B cell (primary cell): ENCODE data around the gene CDK18. TPM values are rescaled to one million over a fixed set of nuclear protein-coding genes. Genes with fewer than 3 reads are reported as not detected.

Experiments used
- ATAC-seq: fragments of 200-7000 bp; cut with Tn5 transposase; one replicate; pipeline ENCODE4 v1.10.0; 2021; ENCODE audit warnings: low read depth, mild to moderate bottlenecking, moderate number of reproducible peaks, moderate library complexity
- CTCF ChIA-PET: fragments of 350-600 bp; sonication (Branson Sonifier 250); formaldehyde crosslinking; loops from one replicate; lab custom pipeline; 2021; ENCODE audit warnings: antibody characterized with exemption, inconsistent platforms; lab: Charles Lee
- POLR2A ChIA-PET: fragments of 350-600 bp; sonication (Branson Sonifier 250); formaldehyde crosslinking; loops from one replicate; lab custom pipeline; 2021; ENCODE audit warnings: antibody characterized with exemption; lab: Charles Lee
- DNase-seq: peaks from one replicate; pipeline ENCODE4 v3.0.0; 2013
- H2AFZ ChIP-seq: 2 replicates; pipeline ENCODE4 v1.6.1; 2012; ENCODE audit warnings: mild to moderate bottlenecking, low read depth, low read length; ENCODE audit not compliant: insufficient read depth, poor library complexity, severe bottlenecking
- H3K27ac ChIP-seq, 2 donors: 1 replicate in 1 of 2; 2 replicates in 1 of 2; pipeline ENCODE4 v1.5.1; 2012 to 2013; ENCODE audit warnings: low read length in 2 of 2, mild to moderate bottlenecking in 2 of 2, moderate library complexity in 1 of 2
- H3K27me3 ChIP-seq, 4 experiments: fragments of 200-600 bp in 1 of 4; sonication (generic) in 1 of 4; replicated peaks in 1 of 4; 1 replicate in 2 of 4; 2 replicates in 2 of 4; pipeline versions ENCODE4 v1.6.1 to v1.7.0; 2013 to 2016; ENCODE audit warnings: low read length in 3 of 4, mild to moderate bottlenecking in 2 of 4, mixed read lengths in 1 of 4, moderate library complexity in 1 of 4; ENCODE audit not compliant: insufficient read depth in 4 of 4, control insufficient read depth in 3 of 4; ENCODE audit errors: control extremely low read depth in 1 of 4
- H3K36me3 ChIP-seq, 2 experiments: replicated peaks in 1 of 2; 1 replicate in 1 of 2; 2 replicates in 1 of 2; pipeline versions ENCODE4 v1.6.1 to v1.7.1; 2013; ENCODE audit warnings: low read length in 1 of 2; ENCODE audit not compliant: insufficient read depth in 2 of 2, control insufficient read depth in 1 of 2; ENCODE audit errors: control extremely low read depth in 1 of 2, extremely low read depth in 1 of 2
- H3K4me1 ChIP-seq, 2 donors: fragments of 200-600 bp in 1 of 2; sonication (generic) in 1 of 2; 1 replicate in 1 of 2; 2 replicates in 1 of 2; pipeline versions ENCODE4 v1.5.1 to v1.6.1; 2013 to 2017; ENCODE audit warnings: low read length in 2 of 2; ENCODE audit not compliant: control insufficient read depth in 2 of 2, insufficient read depth in 2 of 2
- H3K4me2 ChIP-seq: replicated peaks from 2 replicates; pipeline ENCODE3; 2012; ENCODE audit warnings: mild to moderate bottlenecking, low read depth, low read length; ENCODE audit not compliant: poor library complexity, severe bottlenecking
- H3K4me3 ChIP-seq, 5 experiments: fragments of 200-600 bp in 1 of 5; sonication (generic) in 1 of 5; 1 replicate in 3 of 5; 2 replicates in 2 of 5; pipeline versions ENCODE4 v1.5.1 to v1.7.0; 2011 to 2016; ENCODE audit warnings: low read length in 4 of 5, mild to moderate bottlenecking in 4 of 5, low read depth in 2 of 5, control low read depth in 1 of 5, moderate library complexity in 1 of 5; ENCODE audit not compliant: insufficient read depth in 1 of 5; ENCODE audit errors: control extremely low read depth in 1 of 5, extremely low read depth in 1 of 5
- H3K79me2 ChIP-seq: fragments of 200-600 bp; sonication (generic); one replicate; pipeline ENCODE4 v1.6.0; 2016; ENCODE audit warnings: low read length; ENCODE audit not compliant: control insufficient read depth, insufficient read depth
- H3K9ac ChIP-seq: fragments of 200-600 bp; sonication (generic); 2 replicates; pipeline ENCODE4 v1.6.1; 2017; ENCODE audit warnings: mild to moderate bottlenecking, low read length, moderate library complexity
- H3K9me3 ChIP-seq, 3 donors: one replicate each; pipeline versions ENCODE4 v1.6.1 to v1.7.1; 2013; ENCODE audit warnings: low read length in 2 of 3; ENCODE audit not compliant: control insufficient read depth in 2 of 3, insufficient read depth in 1 of 3; ENCODE audit errors: control extremely low read depth in 1 of 3
- H4K20me1 ChIP-seq: 2 replicates; pipeline ENCODE4 v1.6.0; 2012; ENCODE audit warnings: mild to moderate bottlenecking, low read length; ENCODE audit not compliant: insufficient read depth, control insufficient read depth, poor library complexity, severe bottlenecking
- H3K27ac Mint-ChIP-seq: one replicate; pipeline ENCODE4 v1.8.0; 2021; ENCODE audit warnings: mixed read lengths
- H3K27me3 Mint-ChIP-seq: one replicate; pipeline ENCODE4 v1.8.0; 2021; ENCODE audit warnings: mixed read lengths
- H3K4me1 Mint-ChIP-seq: one replicate; pipeline ENCODE4 v1.8.0; 2021; ENCODE audit warnings: mixed read lengths
- H3K4me3 Mint-ChIP-seq: one replicate; pipeline ENCODE4 v1.8.0; 2021; ENCODE audit warnings: mixed read lengths
- H3K9me3 Mint-ChIP-seq: one replicate; pipeline ENCODE4 v1.8.0; 2022; ENCODE audit warnings: mixed read lengths; ENCODE audit not compliant: insufficient read depth
- EZH2 ChIP-seq: IDR thresholded peaks from 2 replicates; pipeline ENCODE4 v1.6.1; 2012; ENCODE audit warnings: borderline replicate concordance, low read depth, mild to moderate bottlenecking, moderate library complexity, low read length; ENCODE audit not compliant: insufficient read depth, poor library complexity, severe bottlenecking
- WGBS: methylation state at CpG from one replicate; pipeline ENCODE4 v1.1.5; 2013; ENCODE audit warnings: missing lambda C conversion rate; ENCODE audit not compliant: insufficient coverage; 5-methylcytosine and 5-hydroxymethylcytosine counted together
- intact Hi-C: fragments of 100-400 bp; cut with micrococcal nuclease; formaldehyde crosslinking; loops from one replicate; pipeline ENCODE4 v1.10.0; 2022
- polyA plus RNA-seq: library from polyadenylated mRNA; depleted of rRNA; stranded (reverse); fragments of >200 nt; gene quantifications from 2 replicates; pipeline ENCODE4 v1.2.3, GENCODE V29; 2012
- total RNA-seq, 2 donors: library from RNA; stranded (reverse); fragments of 120-200 nt in 1 of 2; gene quantifications; 1 replicate in 1 of 2; 2 replicates in 1 of 2; pipeline versions ENCODE4 v1.2.3 to v1.2.4, GENCODE V29; 2013 to 2022
- TF ChIP-seq, protein P1 (sequence below): fragments of 200-600 bp; IDR thresholded peaks from one replicate; pipeline ENCODE4 v1.8.0; 2022; ENCODE audit warnings: antibody characterized with exemption, mild to moderate bottlenecking

Gene CDK18
- total and polyA plus RNA-seq, 2 donors (not counting 1 experiment from before 2014, with no cell fraction given): 3.8 to 4.7 TPM

DNA sequence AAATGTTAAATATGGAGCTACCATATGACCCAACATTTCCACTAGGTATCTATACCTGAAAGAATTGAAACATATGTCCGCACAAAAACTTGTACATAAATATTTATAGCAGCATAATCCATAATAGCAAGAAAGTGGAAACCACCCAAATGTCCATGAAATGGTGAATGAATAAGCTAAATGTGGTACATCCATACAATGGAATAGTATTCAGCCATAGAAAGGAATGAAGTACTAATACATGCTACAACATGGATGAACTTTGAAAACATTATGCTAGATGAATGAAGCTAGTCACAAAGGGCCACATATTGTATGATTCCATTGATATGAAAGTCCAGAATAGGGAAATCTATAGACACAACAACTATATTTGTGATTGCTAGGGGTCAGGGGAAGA lies 28.6 kb upstream of the CDK18 start:
- Histone ChIP-seq H3K9ac (no peak overlapping the region), H3K27me3 (peaks cover 0 to 24% (median 7%) of the 10 kb centered on the region in 4 experiments), H4K20me1 (no peaks in the 10 kb centered on the region), H2AFZ (no peak overlapping the region), H3K9me3 (peaks cover 0 to 20% (median 17%) of the 10 kb centered on the region in 3 donors), H3K4me3 (no peak overlapping the region), H3K4me1 (peaks cover 12 to 14% of the 10 kb centered on the region in 2 donors), H3K4me2 (no peak overlapping the region), H3K79me2 (no peaks in the 10 kb centered on the region), H3K27ac (no peak overlapping the region), H3K36me3 (no peaks in the 10 kb centered on the region)
- H3K27ac Mint-ChIP-seq: no peak overlapping the region
- ChIA-PET CTCF (interaction anchor here (0.7 to 8.7 kb wide), 7 partner anchors 9 to 202 kb away, joined by 3 to 65 read pairs (median 3); no protein-coding TSS in a partner anchor), POLR2A (no interaction called here)
- peaks cover 7% of the 10 kb centered on the region for H3K9me3 Mint-ChIP-seq
- H3K27me3 Mint-ChIP-seq: peaks cover 34% of the 10 kb centered on the region
- TF ChIP-seq, protein P1, sequence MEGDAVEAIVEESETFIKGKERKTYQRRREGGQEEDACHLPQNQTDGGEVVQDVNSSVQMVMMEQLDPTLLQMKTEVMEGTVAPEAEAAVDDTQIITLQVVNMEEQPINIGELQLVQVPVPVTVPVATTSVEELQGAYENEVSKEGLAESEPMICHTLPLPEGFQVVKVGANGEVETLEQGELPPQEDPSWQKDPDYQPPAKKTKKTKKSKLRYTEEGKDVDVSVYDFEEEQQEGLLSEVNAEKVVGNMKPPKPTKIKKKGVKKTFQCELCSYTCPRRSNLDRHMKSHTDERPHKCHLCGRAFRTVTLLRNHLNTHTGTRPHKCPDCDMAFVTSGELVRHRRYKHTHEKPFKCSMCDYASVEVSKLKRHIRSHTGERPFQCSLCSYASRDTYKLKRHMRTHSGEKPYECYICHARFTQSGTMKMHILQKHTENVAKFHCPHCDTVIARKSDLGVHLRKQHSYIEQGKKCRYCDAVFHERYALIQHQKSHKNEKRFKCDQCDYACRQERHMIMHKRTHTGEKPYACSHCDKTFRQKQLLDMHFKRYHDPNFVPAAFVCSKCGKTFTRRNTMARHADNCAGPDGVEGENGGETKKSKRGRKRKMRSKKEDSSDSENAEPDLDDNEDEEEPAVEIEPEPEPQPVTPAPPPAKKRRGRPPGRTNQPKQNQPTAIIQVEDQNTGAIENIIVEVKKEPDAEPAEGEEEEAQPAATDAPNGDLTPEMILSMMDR: no peak
- no peak for TF ChIP-seq EZH2
- peaks cover 19% of the 10 kb centered on the region for H3K4me1 Mint-ChIP-seq
- no peak overlapping the region for H3K4me3 Mint-ChIP-seq
- DNase-seq: no peak
- ATAC-seq: no peak
- WGBS: no CpG with 5 or more reads among the region's 1 CpG
- intact Hi-C loops: no loop called here

DNA sequence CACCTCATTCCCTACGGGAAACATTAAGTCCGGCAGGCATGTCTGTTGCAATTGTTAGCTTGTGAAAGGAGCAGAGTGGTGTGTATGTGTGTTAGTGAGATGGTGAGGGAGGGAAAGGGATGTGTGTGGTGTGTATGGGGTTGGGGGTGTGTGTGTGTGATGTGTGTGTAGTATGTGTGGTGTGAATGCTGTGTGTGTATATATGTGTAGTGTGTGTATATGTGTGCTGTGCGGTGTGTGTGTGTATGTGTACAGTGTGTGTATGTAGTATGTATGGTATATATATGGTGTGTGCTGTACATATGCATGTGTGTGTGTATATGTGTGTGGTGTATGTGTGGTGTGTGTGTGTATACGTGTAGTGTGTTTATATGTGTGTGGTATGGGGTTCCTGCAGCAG lies 27.8 kb upstream of the CDK18 start:
- H3K9me3 ChIP-seq: peaks cover 0 to 20% (median 17%) of the 10 kb centered on the region in 3 donors
- ChIA-PET POLR2A (no interaction called here), CTCF (interaction anchor here (1.0 to 8.7 kb wide), 4 partner anchors 11 to 151 kb away, joined by 3 to 65 read pairs (median 4); no protein-coding TSS in a partner anchor)
- H3K4me3 Mint-ChIP-seq: no peak overlapping the region
- ATAC-seq (no peak), DNase-seq (no peak)
- peaks cover 0 to 28% (median 9%) of the 10 kb centered on the region in 4 experiments for H3K27me3 ChIP-seq
- no peak overlapping the region for H2AFZ ChIP-seq
- H3K9me3 Mint-ChIP-seq: peaks cover 7% of the 10 kb centered on the region
- H3K27ac Mint-ChIP-seq: no peak overlapping the region
- intact Hi-C loops: no loop called here
- no peaks in the 10 kb centered on the region for H3K79me2 ChIP-seq
- TF ChIP-seq EZH2: no peak
- TF ChIP-seq, protein P1: no peak
- H3K27me3 Mint-ChIP-seq: peaks cover 32% of the 10 kb centered on the region
- H3K4me1 Mint-ChIP-seq: peaks cover 26% of the 10 kb centered on the region
- no peaks in the 10 kb centered on the region for H4K20me1 ChIP-seq
- 100% methylated on average over 3 of the region's 4 CpGs for WGBS
- no peak overlapping the region for H3K9ac ChIP-seq
- no peak overlapping the region for H3K27ac ChIP-seq
- H3K4me3 ChIP-seq: no peak overlapping the region
- H3K4me2 ChIP-seq: no peak overlapping the region
- H3K4me1 ChIP-seq: peaks cover 19 to 22% of the 10 kb centered on the region in 2 donors
- H3K36me3 ChIP-seq: no peaks in the 10 kb centered on the region
